ENCODE results near the gene NOSTRIN. TPM values are rescaled to one million over a fixed set of nuclear protein-coding genes. Genes with fewer than 3 reads are reported as not detected.

NOSTRIN gene
- total and polyA plus RNA-seq, 2 of the 8 experiments (the other 6 are each of a cell fraction or from before 2014, with no cell fraction given): not detected

DNA sequence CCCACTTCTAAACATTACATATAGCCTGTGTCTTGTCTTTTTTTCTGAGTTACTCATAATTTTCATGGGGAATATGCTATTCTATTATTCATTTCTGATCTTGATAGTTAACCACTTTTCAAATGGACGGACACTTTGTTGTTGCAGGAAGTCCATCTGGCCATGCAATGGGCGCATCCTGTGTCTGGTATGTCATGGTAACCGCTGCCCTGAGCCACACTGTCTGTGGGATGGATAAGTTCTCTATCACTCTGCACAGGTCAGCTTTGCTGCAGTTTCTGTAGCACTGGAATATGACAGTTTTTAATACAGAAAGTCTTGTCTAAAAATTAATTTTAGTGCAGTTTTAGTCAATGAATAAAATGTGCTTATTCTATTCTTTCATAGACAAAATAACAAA is 101.9 kb downstream of the NOSTRIN start (continued):
- TF ChIP-seq JUN (IDR thresholded peaks at IDR 0.05; ENCODE audit: low read depth, low read length) (no peak), POU5F1 (IDR thresholded peaks at IDR 0.05; ENCODE audit: low read depth, low read length) (no peak), CHD7 (IDR thresholded peaks at IDR 0.05; ENCODE audit: insufficient replicate concordance, low read length) (no peak), RAD21 (IDR thresholded peaks at IDR 0.05 in 1 of 2, conservative IDR thresholded peaks at IDR 0.05 in 1 of 2; ENCODE audit: low read depth in 2 of 2, low read length in 2 of 2) (no peak), TEAD4 (IDR thresholded peaks at IDR 0.05; ENCODE audit: low read depth, low read length) (no peak), CHD2 (IDR thresholded peaks at IDR 0.05; ENCODE audit: low read length) (no peak), CBX8 (IDR thresholded peaks at IDR 0.05; ENCODE audit: borderline replicate concordance, low read depth, low read length) (no peak)

Measured in H1 (cell line).